HEK293T (cell line): ENCODE data around the gene CTSK.
"Not testable (repeated sequence)": the region's sequence is repeated elsewhere in the genome, so short reads cannot be mapped to it uniquely, and the experiment has no call there.

Source experiments
- CTCF ChIA-PET: fragments of 350-600 bp; formaldehyde crosslinking; extraction: SDS; loops from one replicate; lab custom pipeline; 2021; ENCODE audit warnings: antibody characterized with exemption, inconsistent platforms; lab: Yijun Ruan, JAX
- POLR2A ChIA-PET: fragments of 350-600 bp; formaldehyde crosslinking; extraction: SDS; loops from one replicate; lab custom pipeline; 2020; ENCODE audit warnings: antibody characterized with exemption, inconsistent platforms; lab: Yijun Ruan, JAX
- DNase-seq: peaks from one replicate; pipeline ENCODE4 v3.0.0; 2012; ENCODE audit warnings: mixed read lengths; ENCODE audit errors: extremely low spot score
- ARNT ChIP-seq: fragments of 450-650 bp; IDR thresholded peaks from 2 replicates; pipeline ENCODE4 v1.6.1; 2017; ENCODE audit warnings: mild to moderate bottlenecking
- BHLHE40 ChIP-seq: fragments of 450-650 bp; IDR thresholded peaks from 2 replicates; pipeline ENCODE4 v1.6.1; 2016; ENCODE audit warnings: mild to moderate bottlenecking, moderate library complexity, borderline replicate concordance
- CTBP1 ChIP-seq: fragments of 450-650 bp; IDR thresholded peaks from 2 replicates; pipeline ENCODE4 v1.6.1; 2016; ENCODE audit warnings: borderline replicate concordance
- ELF4 ChIP-seq: fragments of 450-650 bp; IDR thresholded peaks from 2 replicates; pipeline ENCODE4 v1.6.1; 2017; ENCODE audit warnings: antibody characterized with exemption
- FOXA1 ChIP-seq: fragments of 450-650 bp; IDR thresholded peaks from 2 replicates; pipeline ENCODE4 v1.6.1; 2016; ENCODE audit warnings: mild to moderate bottlenecking
- FOXK2 ChIP-seq: fragments of 450-650 bp; IDR thresholded peaks from 2 replicates; pipeline ENCODE4 v1.6.1; 2016; ENCODE audit warnings: mild to moderate bottlenecking
- FOXM1 ChIP-seq: fragments of 450-650 bp; IDR thresholded peaks from 2 replicates; pipeline ENCODE4 v1.6.1; 2017; ENCODE audit warnings: mild to moderate bottlenecking, borderline replicate concordance
- HDGF ChIP-seq: fragments of 450-650 bp; IDR thresholded peaks from 2 replicates; pipeline ENCODE4 v1.6.1; 2017; ENCODE audit warnings: antibody characterized with exemption, borderline replicate concordance
- L3MBTL2 ChIP-seq: fragments of 450-650 bp; conservative IDR thresholded peaks from 2 replicates; pipeline ENCODE4 v1.6.1; 2016; ENCODE audit warnings: mild to moderate bottlenecking
- LEF1 ChIP-seq: fragments of 450-650 bp; IDR thresholded peaks from 2 replicates; pipeline ENCODE4 v1.6.1; 2017; ENCODE audit warnings: mild to moderate bottlenecking, borderline replicate concordance
- NFRKB ChIP-seq: fragments of 450-650 bp; IDR thresholded peaks from 2 replicates; pipeline ENCODE4 v1.6.1; 2016; ENCODE audit warnings: mild to moderate bottlenecking, moderate library complexity
- SP1 ChIP-seq: fragments of 450-650 bp; IDR thresholded peaks from 2 replicates; pipeline ENCODE4 v1.6.1; 2017
- SUZ12 ChIP-seq: fragments of 450-650 bp; IDR thresholded peaks from 2 replicates; pipeline ENCODE4 v1.6.1; 2016; ENCODE audit warnings: mild to moderate bottlenecking
- TARDBP ChIP-seq: fragments of 450-650 bp; IDR thresholded peaks from 2 replicates; pipeline ENCODE4 v1.6.1; 2016
- ZNF384 ChIP-seq: fragments of 450-650 bp; IDR thresholded peaks from 2 replicates; pipeline ENCODE4 v1.6.1; 2016
- TF ChIP-seq, protein P1 (sequence below): fragments of 450-650 bp; IDR thresholded peaks from 2 replicates; pipeline ENCODE4 v1.6.1; 2016

The CTSK gene

DNA sequence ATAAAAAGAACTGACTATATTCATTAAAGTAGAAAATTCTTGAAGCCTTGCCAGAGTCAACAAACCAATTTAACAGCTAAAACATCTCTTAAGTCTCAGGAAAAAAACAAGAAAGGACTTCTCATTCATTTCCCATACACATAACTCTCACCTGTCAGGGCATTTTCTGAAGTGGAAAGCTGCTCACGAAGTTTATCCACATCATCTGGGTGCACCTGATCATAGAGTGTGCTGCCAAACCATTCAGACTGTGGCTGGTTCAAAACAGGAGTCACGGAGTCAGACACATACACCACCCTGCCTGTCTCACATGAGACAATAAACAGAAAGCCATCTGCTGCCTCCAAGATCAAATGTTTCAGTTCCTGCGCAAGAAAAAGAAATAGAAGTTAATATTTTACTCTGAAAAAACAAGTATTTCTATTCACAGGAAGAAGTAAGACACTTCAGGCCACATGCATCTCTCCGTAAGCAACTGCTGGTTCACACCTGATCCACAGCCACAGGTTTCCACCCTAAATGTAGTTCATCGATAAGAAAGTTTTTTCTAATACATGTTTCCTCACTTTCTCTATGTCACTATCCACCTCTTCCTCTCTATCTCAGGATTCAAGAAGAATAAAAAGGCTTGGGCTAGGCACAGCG lies 28.2 kb upstream of the CTSK start:
- TF ChIP-seq ELF4 (no peak), SP1 (no peak), ARNT (no peak), ZNF384 (no peak), BHLHE40 (no peak)
- no peak for DNase-seq
- ChIA-PET POLR2A (no interaction called here), CTCF (no interaction called here)

DNA sequence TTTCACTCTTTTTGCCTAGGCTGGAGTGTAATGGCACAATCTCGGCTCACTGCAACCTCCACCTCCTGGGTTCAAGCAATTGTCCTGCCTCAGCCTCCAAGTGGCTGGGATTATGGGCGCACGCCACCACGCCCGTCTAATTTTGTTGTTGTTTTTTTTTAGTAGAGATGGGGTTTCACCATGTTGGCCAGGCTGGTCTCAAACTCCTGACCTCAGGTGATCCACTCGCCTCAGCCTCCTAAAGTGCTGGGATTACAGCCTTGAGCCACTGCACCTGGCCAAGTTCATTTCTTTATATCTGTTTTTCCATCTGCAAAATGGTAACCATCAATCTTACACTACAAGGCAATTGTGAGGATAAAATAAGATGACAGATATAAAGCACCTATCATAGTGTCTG lies 25.9 kb upstream of the CTSK start:
- CTCF ChIA-PET, DNase-seq, POLR2A ChIA-PET: not testable (repeated sequence)

DNA sequence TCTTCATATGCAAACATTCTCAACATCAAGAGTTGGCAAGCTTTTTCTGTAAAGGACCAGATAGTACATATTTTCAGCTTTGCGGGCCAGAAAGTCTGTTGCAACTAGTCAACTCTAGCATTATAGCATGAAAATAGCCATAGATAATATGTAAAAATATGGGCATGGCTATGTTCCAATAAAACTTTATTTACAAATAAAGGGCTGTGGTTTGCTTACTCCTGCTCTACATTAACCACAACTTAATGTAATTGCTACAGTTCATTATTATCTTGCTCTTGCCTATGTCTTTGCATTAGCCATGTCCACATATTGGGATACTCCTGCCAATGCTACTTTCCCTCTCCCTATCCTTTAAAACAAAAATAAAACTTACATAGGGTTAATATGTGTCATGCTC lies 24.5 kb upstream of the CTSK start:
- no peak for DNase-seq
- no peak for TF ChIP-seq LEF1
- no peak for TF ChIP-seq L3MBTL2
- no peak for TF ChIP-seq ARNT
- TF ChIP-seq SP1: no peak
- TF ChIP-seq BHLHE40: no peak
- TF ChIP-seq, protein P1, sequence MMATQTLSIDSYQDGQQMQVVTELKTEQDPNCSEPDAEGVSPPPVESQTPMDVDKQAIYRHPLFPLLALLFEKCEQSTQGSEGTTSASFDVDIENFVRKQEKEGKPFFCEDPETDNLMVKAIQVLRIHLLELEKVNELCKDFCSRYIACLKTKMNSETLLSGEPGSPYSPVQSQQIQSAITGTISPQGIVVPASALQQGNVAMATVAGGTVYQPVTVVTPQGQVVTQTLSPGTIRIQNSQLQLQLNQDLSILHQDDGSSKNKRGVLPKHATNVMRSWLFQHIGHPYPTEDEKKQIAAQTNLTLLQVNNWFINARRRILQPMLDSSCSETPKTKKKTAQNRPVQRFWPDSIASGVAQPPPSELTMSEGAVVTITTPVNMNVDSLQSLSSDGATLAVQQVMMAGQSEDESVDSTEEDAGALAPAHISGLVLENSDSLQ: no peak
- TF ChIP-seq HDGF: no peak
- no peak for TF ChIP-seq FOXK2
- TF ChIP-seq ELF4: no peak
- TF ChIP-seq NFRKB: no peak
- no peak for TF ChIP-seq FOXM1
- TF ChIP-seq CTBP1: no peak
- no peak for TF ChIP-seq SUZ12
- no peak for TF ChIP-seq FOXA1
- TF ChIP-seq ZNF384: no peak
- TF ChIP-seq TARDBP: no peak
- CTCF ChIA-PET: interaction anchor here (0.6 kb wide), 1 partner anchor 12 kb away, joined by 4 read pairs; no protein-coding TSS in a partner anchor
- POLR2A ChIA-PET: no interaction called here

GRCh38 chr1:150829751-150830150 lies 21.7 kb upstream of the CTSK start:
- TF ChIP-seq, protein P1: no peak
- TF ChIP-seq TARDBP (no peak), BHLHE40 (no peak), NFRKB (no peak), SP1 (no peak), FOXM1 (no peak), L3MBTL2 (no peak), SUZ12 (no peak), HDGF (no peak)
- POLR2A ChIA-PET: no interaction called here
- CTCF ChIA-PET: no interaction called here
- DNase-seq: peak; percentile 43

DNA sequence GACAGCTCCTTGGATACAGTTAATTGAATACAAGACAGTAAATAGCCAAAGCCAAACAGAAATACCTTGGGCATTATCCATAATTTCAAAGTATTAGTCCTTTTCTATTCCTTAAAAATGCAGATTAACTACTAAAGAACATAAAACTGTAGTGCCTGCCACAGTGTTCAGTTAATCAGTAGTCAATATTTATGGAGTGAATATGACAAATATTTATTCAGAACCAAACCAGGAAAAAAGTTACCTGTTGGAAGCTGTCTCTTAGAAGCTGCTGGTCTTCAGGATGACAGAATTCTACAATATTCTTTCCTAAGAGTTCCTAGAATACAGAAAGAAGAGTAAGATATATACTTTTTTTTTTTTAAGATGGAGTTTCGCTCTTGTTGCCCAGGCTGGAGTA lies 18.2 kb upstream of the CTSK start:
- DNase-seq: no peak
- no peak for TF ChIP-seq SP1
- no peak for TF ChIP-seq ELF4
- TF ChIP-seq, protein P1: no peak
- no peak for TF ChIP-seq ZNF384
- no peak for TF ChIP-seq CTBP1
- TF ChIP-seq NFRKB: no peak
- no peak for TF ChIP-seq HDGF
- no peak for TF ChIP-seq TARDBP
- no peak for TF ChIP-seq FOXM1
- TF ChIP-seq ARNT: no peak
- CTCF ChIA-PET: interaction anchor here (0.6 kb wide), 2 partner anchors 235 to 274 kb away, joined by 4 to 5 read pairs; no protein-coding TSS in a partner anchor
- POLR2A ChIA-PET: no interaction called here

GRCh38 chr1:150820730-150821512 lies 12.9 kb upstream of the CTSK start:
- ChIA-PET CTCF (interaction anchor here (0.7 kb wide), 1 partner anchor 12 kb away, joined by 4 read pairs; no protein-coding TSS in a partner anchor), POLR2A (no interaction called here)
- TF ChIP-seq, protein P1: no peak
- no peak for DNase-seq
